NT2/D1 (cell line): ENCODE data around the gene MOB2.

Source experiments
- SUZ12 ChIP-seq: IDR thresholded peaks from 2 replicates; pipeline ENCODE4 v1.6.1; 2011; ENCODE audit not compliant: insufficient read length, insufficient read depth; ENCODE audit errors: extremely low read depth
- YY1 ChIP-seq: IDR thresholded peaks from 2 replicates; pipeline ENCODE4 v1.6.1; 2011; ENCODE audit not compliant: insufficient read length, insufficient read depth

- TF ChIP-seq YY1 (no peak), SUZ12 (no peak)
These were observed 10.7 kb downstream of the MOB2 start for GRCh38 chr11:1475841-1476240.
